ENCODE measurements around the gene ORAI1.

Gene ORAI1

DNA sequence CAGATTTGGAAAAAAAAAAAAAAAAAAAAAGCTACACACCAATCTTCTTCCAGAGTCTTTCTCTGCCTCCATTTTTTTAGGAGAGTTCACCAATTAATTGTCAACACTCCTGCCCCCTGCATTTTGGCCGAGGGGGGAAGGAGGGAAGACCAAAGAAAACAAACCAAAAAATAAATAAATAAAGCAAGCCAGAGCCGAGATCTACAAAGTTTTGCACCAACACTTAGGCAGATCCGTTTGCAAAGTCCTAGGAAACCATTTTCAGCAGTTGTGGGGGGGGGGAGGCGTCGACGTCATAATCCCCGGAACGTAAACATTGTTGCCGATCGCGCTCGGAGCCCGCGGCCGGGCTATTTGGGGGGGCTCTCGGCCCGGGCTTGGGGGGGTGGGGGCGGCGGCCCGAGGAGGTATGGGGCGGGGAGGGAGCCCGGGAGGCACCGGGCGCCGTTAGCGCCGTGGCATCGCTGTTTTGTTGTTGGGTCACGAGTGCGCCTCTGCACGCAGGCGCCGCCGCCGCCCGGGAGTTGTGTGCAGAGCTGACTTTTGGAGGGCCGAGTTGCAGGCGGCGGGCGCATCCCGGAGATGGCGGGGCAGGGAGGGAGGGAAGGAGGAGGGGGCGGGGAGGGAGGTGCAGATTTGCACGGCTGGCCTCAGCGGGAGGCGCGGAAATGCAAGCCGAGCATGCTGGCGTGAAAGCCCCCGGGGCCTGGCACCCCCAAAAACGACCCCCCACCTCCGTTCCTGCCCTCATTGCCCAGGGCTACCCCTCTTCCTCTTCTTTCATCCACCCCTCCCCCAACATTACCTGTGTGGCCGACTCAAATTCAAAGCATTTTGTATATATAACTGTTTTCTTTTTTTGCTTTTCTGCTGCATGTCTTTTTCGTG, 46.1 kb upstream of the ORAI1 start (continued):
- no peak for TF ChIP-seq ZNF157 (tag by site-specific recombination; IDR thresholded peaks at IDR 0.05)
- TF ChIP-seq, protein P1, sequence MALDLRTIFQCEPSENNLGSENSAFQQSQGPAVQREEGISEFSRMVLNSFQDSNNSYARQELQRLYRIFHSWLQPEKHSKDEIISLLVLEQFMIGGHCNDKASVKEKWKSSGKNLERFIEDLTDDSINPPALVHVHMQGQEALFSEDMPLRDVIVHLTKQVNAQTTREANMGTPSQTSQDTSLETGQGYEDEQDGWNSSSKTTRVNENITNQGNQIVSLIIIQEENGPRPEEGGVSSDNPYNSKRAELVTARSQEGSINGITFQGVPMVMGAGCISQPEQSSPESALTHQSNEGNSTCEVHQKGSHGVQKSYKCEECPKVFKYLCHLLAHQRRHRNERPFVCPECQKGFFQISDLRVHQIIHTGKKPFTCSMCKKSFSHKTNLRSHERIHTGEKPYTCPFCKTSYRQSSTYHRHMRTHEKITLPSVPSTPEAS (tag by site-specific recombination; IDR thresholded peaks at IDR 0.05), result no peak
- TF ChIP-seq, protein P2, sequence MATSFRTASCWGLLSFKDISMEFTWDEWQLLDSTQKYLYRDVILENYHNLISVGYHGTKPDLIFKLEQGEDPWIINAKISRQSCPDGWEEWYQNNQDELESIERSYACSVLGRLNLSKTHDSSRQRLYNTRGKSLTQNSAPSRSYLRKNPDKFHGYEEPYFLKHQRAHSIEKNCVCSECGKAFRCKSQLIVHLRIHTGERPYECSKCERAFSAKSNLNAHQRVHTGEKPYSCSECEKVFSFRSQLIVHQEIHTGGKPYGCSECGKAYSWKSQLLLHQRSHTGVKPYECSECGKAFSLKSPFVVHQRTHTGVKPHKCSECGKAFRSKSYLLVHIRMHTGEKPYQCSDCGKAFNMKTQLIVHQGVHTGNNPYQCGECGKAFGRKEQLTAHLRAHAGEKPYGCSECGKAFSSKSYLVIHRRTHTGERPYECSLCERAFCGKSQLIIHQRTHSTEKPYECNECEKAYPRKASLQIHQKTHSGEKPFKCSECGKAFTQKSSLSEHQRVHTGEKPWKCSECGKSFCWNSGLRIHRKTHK (tag by site-specific recombination; IDR thresholded peaks at IDR 0.05), result no peak
- TF ChIP-seq ZBTB1 (tag by site-specific recombination; IDR thresholded peaks at IDR 0.05), result no peak
- 0 out of 2 replicates have a peak, but pooled peaks have one; percentile 8 for TF ChIP-seq ZEB2 (tag by site-specific recombination; IDR thresholded peaks at IDR 0.05)
- TF ChIP-seq ZNF140 (tag by site-specific recombination; IDR thresholded peaks at IDR 0.05), result no peak
- no peak for TF ChIP-seq ZNF830 (tag by site-specific recombination; IDR thresholded peaks at IDR 0.05; ENCODE audit: low read depth)
- TF ChIP-seq, protein P3, sequence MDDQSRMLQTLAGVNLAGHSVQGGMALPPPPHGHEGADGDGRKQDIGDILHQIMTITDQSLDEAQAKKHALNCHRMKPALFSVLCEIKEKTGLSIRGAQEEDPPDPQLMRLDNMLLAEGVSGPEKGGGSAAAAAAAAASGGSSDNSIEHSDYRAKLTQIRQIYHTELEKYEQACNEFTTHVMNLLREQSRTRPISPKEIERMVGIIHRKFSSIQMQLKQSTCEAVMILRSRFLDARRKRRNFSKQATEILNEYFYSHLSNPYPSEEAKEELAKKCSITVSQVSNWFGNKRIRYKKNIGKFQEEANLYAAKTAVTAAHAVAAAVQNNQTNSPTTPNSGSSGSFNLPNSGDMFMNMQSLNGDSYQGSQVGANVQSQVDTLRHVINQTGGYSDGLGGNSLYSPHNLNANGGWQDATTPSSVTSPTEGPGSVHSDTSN (CRISPR knock-in tag; IDR thresholded peaks at IDR 0.05), result no peak
- no peak for TF ChIP-seq ZNF37A (tag by site-specific recombination; IDR thresholded peaks at IDR 0.05)
- TF ChIP-seq ZFP69B (tag by site-specific recombination; IDR thresholded peaks at IDR 0.05), result peak; percentile 11
- TF ChIP-seq ZNF433 (tag by site-specific recombination; IDR thresholded peaks at IDR 0.05; ENCODE audit: low read depth), result no peak
- TF ChIP-seq, protein P4, sequence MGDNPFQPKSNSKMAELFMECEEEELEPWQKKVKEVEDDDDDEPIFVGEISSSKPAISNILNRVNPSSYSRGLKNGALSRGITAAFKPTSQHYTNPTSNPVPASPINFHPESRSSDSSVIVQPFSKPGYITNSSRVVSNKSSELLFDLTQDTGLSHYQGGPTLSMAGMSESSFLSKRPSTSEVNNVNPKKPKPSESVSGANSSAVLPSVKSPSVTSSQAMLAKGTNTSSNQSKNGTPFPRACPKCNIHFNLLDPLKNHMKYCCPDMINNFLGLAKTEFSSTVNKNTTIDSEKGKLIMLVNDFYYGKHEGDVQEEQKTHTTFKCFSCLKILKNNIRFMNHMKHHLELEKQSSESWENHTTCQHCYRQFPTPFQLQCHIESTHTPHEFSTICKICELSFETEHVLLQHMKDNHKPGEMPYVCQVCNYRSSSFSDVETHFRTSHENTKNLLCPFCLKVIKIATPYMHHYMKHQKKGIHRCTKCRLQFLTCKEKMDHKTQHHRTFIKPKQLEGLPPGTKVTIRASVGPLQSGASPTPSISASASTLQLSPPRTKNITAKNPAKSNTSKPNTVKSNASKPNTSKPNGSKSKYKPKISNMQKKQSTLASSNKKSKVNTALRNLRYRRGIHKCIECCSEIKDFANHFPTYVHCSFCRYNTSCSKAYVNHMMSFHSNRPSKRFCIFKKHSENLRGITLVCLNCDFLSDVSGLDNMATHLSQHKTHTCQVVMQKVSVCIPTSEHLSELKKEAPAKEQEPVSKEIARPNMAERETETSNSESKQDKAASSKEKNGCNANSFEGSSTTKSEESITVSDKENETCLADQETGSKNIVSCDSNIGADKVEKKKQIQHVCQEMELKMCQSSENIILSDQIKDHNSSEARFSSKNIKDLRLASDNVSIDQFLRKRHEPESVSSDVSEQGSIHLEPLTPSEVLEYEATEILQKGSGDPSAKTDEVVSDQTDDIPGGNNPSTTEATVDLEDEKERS (tag by site-specific recombination; IDR thresholded peaks at IDR 0.05), result no peak
- TF ChIP-seq ZNF223 (tag by site-specific recombination; IDR thresholded peaks at IDR 0.05), result no peak
- TF ChIP-seq ZSCAN18 (tag by site-specific recombination; IDR thresholded peaks at IDR 0.05), result no peak
- TF ChIP-seq ZNF513 (tag by site-specific recombination; IDR thresholded peaks at IDR 0.05), result 0 out of 2 replicates have a peak, but pooled peaks have one; percentile 31
- no peak for TF ChIP-seq ZBTB17 (tag by site-specific recombination; IDR thresholded peaks at IDR 0.05)
- TF ChIP-seq, protein P5, sequence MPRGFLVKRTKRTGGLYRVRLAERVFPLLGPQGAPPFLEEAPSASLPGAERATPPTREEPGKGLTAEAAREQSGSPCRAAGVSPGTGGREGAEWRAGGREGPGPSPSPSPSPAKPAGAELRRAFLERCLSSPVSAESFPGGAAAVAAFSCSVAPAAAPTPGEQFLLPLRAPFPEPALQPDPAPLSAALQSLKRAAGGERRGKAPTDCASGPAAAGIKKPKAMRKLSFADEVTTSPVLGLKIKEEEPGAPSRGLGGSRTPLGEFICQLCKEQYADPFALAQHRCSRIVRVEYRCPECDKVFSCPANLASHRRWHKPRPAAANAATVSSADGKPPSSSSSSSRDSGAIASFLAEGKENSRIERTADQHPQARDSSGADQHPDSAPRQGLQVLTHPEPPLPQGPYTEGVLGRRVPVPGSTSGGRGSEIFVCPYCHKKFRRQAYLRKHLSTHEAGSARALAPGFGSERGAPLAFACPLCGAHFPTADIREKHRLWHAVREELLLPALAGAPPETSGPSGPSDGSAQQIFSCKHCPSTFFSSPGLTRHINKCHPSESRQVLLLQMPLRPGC (tag by site-specific recombination; IDR thresholded peaks at IDR 0.05), result no peak
- TF ChIP-seq ZNF561 (tag by site-specific recombination; IDR thresholded peaks at IDR 0.05; ENCODE audit: borderline replicate concordance), result no peak
- no peak for TF ChIP-seq ZNF48 (tag by site-specific recombination; IDR thresholded peaks at IDR 0.05)
- TF ChIP-seq, protein P6, sequence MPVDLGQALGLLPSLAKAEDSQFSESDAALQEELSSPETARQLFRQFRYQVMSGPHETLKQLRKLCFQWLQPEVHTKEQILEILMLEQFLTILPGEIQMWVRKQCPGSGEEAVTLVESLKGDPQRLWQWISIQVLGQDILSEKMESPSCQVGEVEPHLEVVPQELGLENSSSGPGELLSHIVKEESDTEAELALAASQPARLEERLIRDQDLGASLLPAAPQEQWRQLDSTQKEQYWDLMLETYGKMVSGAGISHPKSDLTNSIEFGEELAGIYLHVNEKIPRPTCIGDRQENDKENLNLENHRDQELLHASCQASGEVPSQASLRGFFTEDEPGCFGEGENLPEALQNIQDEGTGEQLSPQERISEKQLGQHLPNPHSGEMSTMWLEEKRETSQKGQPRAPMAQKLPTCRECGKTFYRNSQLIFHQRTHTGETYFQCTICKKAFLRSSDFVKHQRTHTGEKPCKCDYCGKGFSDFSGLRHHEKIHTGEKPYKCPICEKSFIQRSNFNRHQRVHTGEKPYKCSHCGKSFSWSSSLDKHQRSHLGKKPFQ (tag by site-specific recombination; IDR thresholded peaks at IDR 0.05), result no peak
- TF ChIP-seq ZNF239 (tag by site-specific recombination; IDR thresholded peaks at IDR 0.05), result no peak
- no peak for TF ChIP-seq PRDM4 (tag by site-specific recombination; IDR thresholded peaks at IDR 0.05)

Measured in HEK293 (cell line).